NCI-H146 treated with DMSO at 0.1 percent for 48 hours (cell line): Measurements from ENCODE around the gene NUDT16L1.

ENCODE experiments used
- DNase-seq: peaks from one replicate; lab custom pipeline; 2025; ENCODE audit not compliant: unreplicated experiment; lab: John Stamatoyannopoulos, UW

NUDT16L1 gene

GRCh38 chr16:4663777-4664465, 29.4 kb upstream of the NUDT16L1 start:
- peak; percentile 82 for DNase-seq

- no peak for DNase-seq
Measured at GRCh38 chr16:4664538-4665418, 28.6 kb upstream of the NUDT16L1 start.

GRCh38 chr16:4666537-4667202, 26.7 kb upstream of the NUDT16L1 start:
- no peak for DNase-seq

GRCh38 chr16:4667203-4667963, 26.0 kb upstream of the NUDT16L1 start:
- DNase-seq: no peak

GRCh38 chr16:4668313-4668960, 24.9 kb upstream of the NUDT16L1 start:
- no peak for DNase-seq

- no peak for DNase-seq
Measured at GRCh38 chr16:4673387-4674046, 19.8 kb upstream of the NUDT16L1 start.

- no peak for DNase-seq
Measured at GRCh38 chr16:4674926-4675530, 18.3 kb upstream of the NUDT16L1 start.

- no peak for DNase-seq
Measured at GRCh38 chr16:4675864-4676786, 17.2 kb upstream of the NUDT16L1 start.

- no peak for DNase-seq
Measured at GRCh38 chr16:4676831-4677230, 16.5 kb upstream of the NUDT16L1 start.

- no peak for DNase-seq
Measured at GRCh38 chr16:4677390-4677789, 16.0 kb upstream of the NUDT16L1 start.

GRCh38 chr16:4677994-4678393, 15.4 kb upstream of the NUDT16L1 start:
- DNase-seq: no peak

- DNase-seq: no peak
Measured at GRCh38 chr16:4678596-4678995, 14.8 kb upstream of the NUDT16L1 start.

- no peak for DNase-seq
Measured at GRCh38 chr16:4679156-4679849, 14.1 kb upstream of the NUDT16L1 start.

- DNase-seq: no peak
Measured at GRCh38 chr16:4679850-4680636, 13.3 kb upstream of the NUDT16L1 start.

- no peak for DNase-seq
Measured at GRCh38 chr16:4680673-4681470, 12.5 kb upstream of the NUDT16L1 start.

- no peak for DNase-seq
Measured at GRCh38 chr16:4681471-4682083, 11.8 kb upstream of the NUDT16L1 start.
